A673 (cell line): ENCODE results near the gene PLEKHG2.

Source experiments
- CTCF ChIP-seq: fragments of 300-800, 200-600 bp; sonication (generic); conservative IDR thresholded peaks from 2 replicates; pipeline ENCODE4 v1.5.1; 2017; ENCODE audit warnings: low read depth, mild to moderate bottlenecking, antibody characterized with exemption, low read length, moderate library complexity, mixed read lengths
- EZH2 ChIP-seq: fragments of 200-600 bp; sonication (generic); IDR thresholded peaks from 2 replicates; pipeline ENCODE4 v1.6.1; 2017; ENCODE audit warnings: borderline replicate concordance, low read depth, mild to moderate bottlenecking, mixed read lengths, antibody characterized with exemption, low read length; ENCODE audit not compliant: poor library complexity, severe bottlenecking

- TF ChIP-seq CTCF (no peak), EZH2 (no peak)
These were observed 922 bp downstream of the PLEKHG2 start for GRCh38 chr19:39413272-39413910.
